ENCODE data around the gene SEL1L. TPM values are rescaled to one million over a fixed set of nuclear protein-coding genes. Genes with fewer than 3 reads are reported as not detected.
"Not testable (repeated sequence)": the region's sequence is repeated elsewhere in the genome, so short reads cannot be mapped to it uniquely, and the experiment has no call there.

SEL1L gene
- total RNA-seq, 1 donor from 2014 or later: 47.0 TPM

DNA sequence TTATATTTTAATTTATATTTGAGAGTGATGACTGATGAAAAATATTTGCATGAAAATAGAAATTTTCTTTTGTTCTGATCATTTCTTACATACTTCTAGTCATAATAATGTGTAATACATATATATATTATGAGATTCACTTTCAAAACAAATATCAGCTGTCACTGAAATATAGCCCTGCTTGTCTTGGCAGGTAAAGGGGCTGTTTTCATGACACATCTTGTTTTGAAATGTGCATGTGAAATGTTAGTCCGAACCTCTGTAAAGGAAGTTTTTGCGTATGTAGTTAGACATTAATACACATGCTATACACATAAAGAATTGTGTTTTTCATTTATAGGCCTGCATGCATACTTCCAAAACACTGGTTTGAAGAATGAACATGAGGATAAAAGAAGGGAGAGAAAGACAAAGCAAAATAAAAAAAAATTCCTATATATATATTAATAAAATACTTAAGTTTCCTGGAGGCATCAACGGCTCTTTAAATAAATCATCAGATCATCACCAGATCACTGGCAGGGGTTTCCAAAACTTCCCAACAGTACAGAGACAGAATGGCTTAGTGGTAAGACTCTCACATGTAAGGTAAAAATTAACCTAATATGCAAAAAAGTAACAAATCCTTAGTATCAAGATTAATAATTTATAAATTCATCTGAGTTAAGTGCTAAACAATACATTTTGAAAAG, 60.1 kb downstream of the SEL1L start:
- no peak for DNase-seq (ENCODE audit: low read depth, low spot score)
- no peak for TF ChIP-seq CTCF (conservative IDR thresholded peaks at IDR 0.05)
- no peaks in the 10 kb centered on the region for H3K9me3 Mint-ChIP-seq

DNA sequence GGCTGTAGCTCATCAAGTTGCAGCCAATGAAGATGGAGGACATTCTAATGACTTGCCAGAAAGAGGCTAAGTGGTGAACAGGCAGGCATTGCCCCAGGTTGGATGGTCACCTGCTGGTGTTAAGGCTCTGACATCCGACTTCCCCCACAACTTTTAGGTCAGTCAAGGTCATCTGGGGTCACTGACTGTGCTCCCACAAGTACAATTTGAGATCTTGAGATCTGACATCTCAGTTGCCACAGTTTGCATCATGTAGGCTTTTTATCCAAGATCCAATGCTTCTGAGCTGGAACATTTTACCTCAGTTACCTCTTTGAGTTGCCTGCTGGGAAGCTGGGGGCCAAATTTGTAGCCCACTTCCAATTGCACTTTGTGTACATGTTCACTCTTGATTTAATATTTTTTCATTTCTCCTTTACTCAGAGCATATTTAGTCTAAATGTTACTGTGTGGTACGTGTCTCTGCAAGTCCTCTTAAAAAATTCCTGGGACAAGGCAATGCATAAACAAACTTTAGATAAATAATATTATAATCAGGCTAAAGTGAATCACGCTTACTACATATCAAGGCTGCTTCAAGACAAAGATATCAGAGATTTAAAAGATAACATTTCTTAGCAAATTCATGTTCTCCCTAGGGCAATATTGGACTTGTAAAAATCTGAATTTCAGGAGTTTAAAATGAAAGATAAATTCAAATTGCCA, 61.4 kb downstream of the SEL1L start:
- Mint-ChIP-seq H3K27ac (ENCODE audit: unreplicated experiment) (no peak overlapping the region), H3K9me3 (no peaks in the 10 kb centered on the region), H3K36me3 (ENCODE audit: low read depth) (no peaks in the 10 kb centered on the region), H3K4me1 (no peaks in the 10 kb centered on the region), H3K4me3 (no peak overlapping the region), H3K27me3 (ENCODE audit: low read depth) (no peaks in the 10 kb centered on the region)
- no peak for DNase-seq (ENCODE audit: low read depth, low spot score)
- no peak for TF ChIP-seq CTCF (conservative IDR thresholded peaks at IDR 0.05)

More for the DNA sequence above, 60.1 kb downstream of the SEL1L start:
- H3K36me3 Mint-ChIP-seq (ENCODE audit: low read depth): no peaks in the 10 kb centered on the region
- no peaks in the 10 kb centered on the region for H3K27me3 Mint-ChIP-seq (ENCODE audit: low read depth)
- H3K4me1 Mint-ChIP-seq: no peaks in the 10 kb centered on the region
- no peak overlapping the region for H3K27ac Mint-ChIP-seq (ENCODE audit: unreplicated experiment)
- no peak overlapping the region for H3K4me3 Mint-ChIP-seq

DNA sequence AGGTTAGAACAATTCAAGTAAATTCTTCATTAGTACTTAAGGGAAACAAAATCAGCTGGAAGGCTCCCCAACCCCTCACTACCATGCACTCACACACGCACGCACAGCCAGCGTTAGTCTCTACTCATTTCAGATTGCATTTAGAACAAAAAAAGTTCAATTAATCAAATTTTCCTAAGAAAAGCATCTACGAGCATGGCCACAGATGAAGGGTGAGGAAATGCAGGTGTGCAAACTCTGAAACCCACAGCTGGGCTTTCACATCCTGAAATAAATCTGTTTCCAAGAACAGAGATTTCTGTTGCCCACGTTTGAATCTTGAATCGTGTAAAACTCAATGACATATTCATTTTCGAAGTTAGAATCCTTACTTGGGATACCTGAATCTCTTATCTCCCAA, 62.6 kb downstream of the SEL1L start:
- peak overlapping the region; percentile 39 for H3K27ac Mint-ChIP-seq (ENCODE audit: unreplicated experiment)
- no peaks in the 10 kb centered on the region for H3K4me1 Mint-ChIP-seq
- no peaks in the 10 kb centered on the region for H3K9me3 Mint-ChIP-seq
- no peak overlapping the region for H3K4me3 Mint-ChIP-seq
- no peaks in the 10 kb centered on the region for H3K36me3 Mint-ChIP-seq (ENCODE audit: low read depth)
- no peak for DNase-seq (ENCODE audit: low read depth, low spot score)
- H3K27me3 Mint-ChIP-seq (ENCODE audit: low read depth): no peaks in the 10 kb centered on the region
- no peak for TF ChIP-seq CTCF (conservative IDR thresholded peaks at IDR 0.05)

DNA sequence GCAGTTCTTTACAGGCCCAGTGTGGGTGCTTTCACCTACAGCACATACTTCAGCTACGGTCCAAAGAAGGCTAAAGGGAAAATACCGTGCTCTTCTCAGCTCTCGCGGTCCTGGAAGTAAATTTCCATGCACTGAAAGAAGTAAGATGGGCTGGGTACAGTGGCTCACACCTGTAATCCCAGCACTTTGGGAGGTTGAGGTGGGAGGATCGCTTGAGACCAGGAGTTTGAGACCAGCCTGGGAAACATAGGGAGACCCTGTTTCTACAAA, 63.2 kb downstream of the SEL1L start:
- not testable (repeated sequence) for H3K36me3 Mint-ChIP-seq (ENCODE audit: low read depth); H3K4me1 Mint-ChIP-seq; H3K27me3 Mint-ChIP-seq (ENCODE audit: low read depth); H3K27ac Mint-ChIP-seq (ENCODE audit: unreplicated experiment); H3K9me3 Mint-ChIP-seq; DNase-seq (ENCODE audit: low read depth, low spot score); H3K4me3 Mint-ChIP-seq

DNA sequence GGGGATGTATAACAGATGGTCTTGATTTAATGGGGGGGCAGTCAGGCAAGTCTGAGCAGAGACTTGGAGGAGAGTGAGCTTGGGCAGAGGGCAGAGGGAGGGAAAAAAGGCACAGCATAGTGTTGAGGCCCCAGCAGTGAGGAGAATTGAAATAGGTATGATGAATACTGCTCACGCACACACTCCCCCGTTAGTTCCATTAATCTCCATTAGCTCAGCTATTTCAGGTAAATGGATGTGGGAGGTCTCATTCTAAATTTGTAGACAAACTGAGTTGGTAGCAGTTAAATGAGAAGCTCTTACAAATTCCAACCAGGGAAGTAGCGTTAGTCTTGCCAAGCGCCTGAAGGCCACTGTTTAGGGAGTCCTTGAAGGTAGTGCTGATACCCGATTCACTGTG, 66.8 kb downstream of the SEL1L start:
- H3K4me3 Mint-ChIP-seq: peak overlapping the region; percentile 14
- TF ChIP-seq CTCF (conservative IDR thresholded peaks at IDR 0.05): no peak
- H3K27me3 Mint-ChIP-seq (ENCODE audit: low read depth): no peaks in the 10 kb centered on the region
- no peak for DNase-seq (ENCODE audit: low read depth, low spot score)
- H3K27ac Mint-ChIP-seq (ENCODE audit: unreplicated experiment): peak overlapping the region; percentile 45
- H3K36me3 Mint-ChIP-seq (ENCODE audit: low read depth): no peaks in the 10 kb centered on the region
- H3K4me1 Mint-ChIP-seq: peaks cover 8% of the 10 kb centered on the region
- no peaks in the 10 kb centered on the region for H3K9me3 Mint-ChIP-seq

GRCh38 chr14:81465507-81466228, 68.0 kb downstream of the SEL1L start:
- Mint-ChIP-seq H3K27me3 (ENCODE audit: low read depth) (no peaks in the 10 kb centered on the region), H3K9me3 (no peaks in the 10 kb centered on the region), H3K27ac (ENCODE audit: unreplicated experiment) (no peak overlapping the region), H3K4me1 (peaks cover 8% of the 10 kb centered on the region), H3K36me3 (ENCODE audit: low read depth) (no peaks in the 10 kb centered on the region), H3K4me3 (no peak overlapping the region)
- TF ChIP-seq CTCF (conservative IDR thresholded peaks at IDR 0.05): no peak
- no peak for DNase-seq (ENCODE audit: low read depth, low spot score)

DNA sequence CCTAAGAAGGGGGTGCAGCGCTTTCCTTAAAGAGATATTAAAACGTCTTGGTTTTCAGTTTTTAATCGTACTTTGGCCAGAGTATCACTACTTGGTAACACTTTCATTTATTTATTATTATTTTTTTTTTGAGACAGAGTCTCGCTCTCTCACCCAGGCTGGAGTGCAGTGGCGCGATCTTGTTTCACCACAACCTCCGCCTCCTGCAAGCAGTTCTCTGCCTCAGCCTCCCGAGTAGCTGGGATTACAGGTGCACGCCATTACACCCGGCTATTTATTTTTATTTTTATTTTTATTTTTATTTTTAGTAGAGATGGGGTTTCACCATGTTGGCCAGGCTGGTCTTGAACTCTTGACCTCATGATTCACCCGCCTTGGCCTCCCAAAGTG, 68.7 kb downstream of the SEL1L start:
- not testable (repeated sequence) for H3K36me3 Mint-ChIP-seq (ENCODE audit: low read depth); DNase-seq (ENCODE audit: low read depth, low spot score); H3K27me3 Mint-ChIP-seq (ENCODE audit: low read depth); H3K4me1 Mint-ChIP-seq; H3K9me3 Mint-ChIP-seq
- Mint-ChIP-seq H3K27ac (ENCODE audit: unreplicated experiment) (peak overlapping the region; percentile 90), H3K4me3 (peak overlapping the region; percentile 48)
